HFF-Myc (cell line): ENCODE measurements around the gene OGDHL.
"Not testable (repeated sequence)": the region's sequence is repeated elsewhere in the genome, so short reads cannot be mapped to it uniquely, and the experiment has no call there.

Experiments used
- DNase-seq: peaks from one replicate; pipeline ENCODE4 v3.0.0-alpha.2; 2011; ENCODE audit warnings: low read depth; ENCODE audit errors: extremely low read depth
- H3K4me3 ChIP-seq: replicated peaks from 2 replicates; pipeline ENCODE4 v1.5.1; 2011; ENCODE audit warnings: low read depth, mild to moderate bottlenecking, control low read depth, low read length
- TF ChIP-seq, protein P1 (sequence below): IDR thresholded peaks from 2 replicates; pipeline ENCODE4 v1.5.1; 2012; ENCODE audit warnings: mild to moderate bottlenecking, low read depth, low read length, control low read depth; ENCODE audit errors: missing control alignments

OGDHL gene

DNA sequence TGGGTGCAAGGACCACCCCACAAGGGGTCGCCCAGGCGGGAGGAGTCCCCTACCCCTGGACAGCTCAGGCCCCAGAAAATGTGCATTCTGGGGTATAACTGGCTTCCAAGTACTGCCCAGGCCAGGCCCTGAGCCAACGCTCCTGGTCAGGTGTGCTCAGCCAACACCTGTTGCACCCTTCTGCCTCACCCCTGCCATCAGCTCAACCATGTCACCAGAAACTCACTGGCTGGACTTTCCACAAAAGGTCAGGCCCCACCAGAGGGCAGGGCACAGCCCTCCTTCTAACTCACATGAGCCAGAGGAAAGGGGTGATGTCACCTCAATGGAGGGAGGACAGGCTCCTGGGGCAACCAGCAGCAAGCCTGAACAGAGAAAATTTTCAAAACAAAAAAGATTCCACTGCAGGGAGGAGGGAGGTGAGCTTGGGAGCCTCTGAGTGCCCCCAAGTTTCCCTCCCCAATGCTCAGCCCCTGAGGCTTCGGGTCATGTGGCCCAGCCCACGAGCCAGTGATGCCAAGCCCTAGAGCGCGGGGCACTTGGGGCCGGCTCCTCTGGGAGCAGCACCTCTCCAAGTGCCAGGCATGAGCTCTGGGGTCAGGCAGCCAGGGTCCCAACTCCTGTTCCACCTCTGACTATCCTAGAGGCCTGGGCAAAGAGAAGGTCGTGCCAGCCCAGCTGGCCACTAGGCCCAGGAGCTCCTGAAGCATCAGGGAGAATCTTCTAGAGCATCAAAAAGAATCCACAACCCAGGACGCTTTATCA, 2.2 kb downstream of the OGDHL start:
- DNase-seq: no peak
- TF ChIP-seq, protein P1, sequence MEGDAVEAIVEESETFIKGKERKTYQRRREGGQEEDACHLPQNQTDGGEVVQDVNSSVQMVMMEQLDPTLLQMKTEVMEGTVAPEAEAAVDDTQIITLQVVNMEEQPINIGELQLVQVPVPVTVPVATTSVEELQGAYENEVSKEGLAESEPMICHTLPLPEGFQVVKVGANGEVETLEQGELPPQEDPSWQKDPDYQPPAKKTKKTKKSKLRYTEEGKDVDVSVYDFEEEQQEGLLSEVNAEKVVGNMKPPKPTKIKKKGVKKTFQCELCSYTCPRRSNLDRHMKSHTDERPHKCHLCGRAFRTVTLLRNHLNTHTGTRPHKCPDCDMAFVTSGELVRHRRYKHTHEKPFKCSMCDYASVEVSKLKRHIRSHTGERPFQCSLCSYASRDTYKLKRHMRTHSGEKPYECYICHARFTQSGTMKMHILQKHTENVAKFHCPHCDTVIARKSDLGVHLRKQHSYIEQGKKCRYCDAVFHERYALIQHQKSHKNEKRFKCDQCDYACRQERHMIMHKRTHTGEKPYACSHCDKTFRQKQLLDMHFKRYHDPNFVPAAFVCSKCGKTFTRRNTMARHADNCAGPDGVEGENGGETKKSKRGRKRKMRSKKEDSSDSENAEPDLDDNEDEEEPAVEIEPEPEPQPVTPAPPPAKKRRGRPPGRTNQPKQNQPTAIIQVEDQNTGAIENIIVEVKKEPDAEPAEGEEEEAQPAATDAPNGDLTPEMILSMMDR: no peak
- no peak overlapping the region for H3K4me3 ChIP-seq

- no peak for DNase-seq
- no peak overlapping the region for H3K4me3 ChIP-seq
- TF ChIP-seq, protein P1: no peak
These were observed 3.7 kb downstream of the OGDHL start for GRCh38 chr10:49758249-49758930.

GRCh38 chr10:49756641-49757040, 5.5 kb downstream of the OGDHL start:
- TF ChIP-seq, protein P1: no peak
- no peak for DNase-seq
- H3K4me3 ChIP-seq: no peak overlapping the region

GRCh38 chr10:49756031-49756430, 6.1 kb downstream of the OGDHL start:
- TF ChIP-seq, protein P1: no peak
- DNase-seq: no peak

GRCh38 chr10:49754951-49755350, 7.2 kb downstream of the OGDHL start:
- not testable (repeated sequence) for H3K4me3 ChIP-seq, DNase-seq

More at GRCh38 chr10:49756031-49756430, 6.1 kb downstream of the OGDHL start:
- no peak overlapping the region for H3K4me3 ChIP-seq

DNA sequence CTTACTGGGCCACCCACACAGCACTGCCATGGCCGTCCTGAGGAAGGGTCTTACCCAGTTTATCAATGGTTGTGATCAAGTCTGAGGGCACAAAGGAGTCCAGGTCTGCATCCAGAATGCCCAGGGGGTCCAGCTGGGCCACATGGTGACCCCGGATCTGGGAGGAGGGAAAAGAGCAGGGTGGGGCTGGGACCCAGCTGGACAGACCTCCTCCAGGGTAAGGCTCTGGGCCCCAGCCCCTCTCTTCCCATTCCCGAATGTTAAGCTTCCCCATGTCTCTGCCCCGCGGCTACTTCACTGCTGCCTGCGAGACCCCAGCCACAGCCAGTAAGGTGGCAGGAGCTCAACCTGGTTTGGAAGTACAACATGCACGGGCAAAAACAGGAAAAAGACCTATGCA, 9.5 kb downstream of the OGDHL start:
- H3K4me3 ChIP-seq: no peak overlapping the region
- no peak for DNase-seq
- TF ChIP-seq, protein P1: no peak
